GM18511 (cell line): ENCODE data around the gene MTO1.
A peak's percentile ranks its signal among the peaks of the same experiment; 100 is the strongest.
"Not testable (repeated sequence)": the region's sequence is repeated elsewhere in the genome, so short reads cannot be mapped to it uniquely, and the experiment has no call there.

ENCODE experiments used
- ATAC-seq: cut with Tn5 transposase; IDR thresholded peaks from one replicate; pipeline ENCODE4 v1.9.1; 2021; ENCODE audit warnings: mild to moderate bottlenecking, moderate library complexity; ENCODE audit not compliant: unreplicated experiment

Gene MTO1

GRCh38 chr6:73461537-73462350 is at the start of gene MTO1:
Gene MTO1 (plus strand): TSS chr6:73461737. CDS start chr6:73461855, 118 bp downstream.
- peak; percentile 97 for ATAC-seq

GRCh38 chr6:73413102-73413501 is 48.4 kb upstream of the MTO1 start:
- ATAC-seq: no peak

- ATAC-seq: no peak
These were observed 43.3 kb upstream of the MTO1 start for GRCh38 chr6:73418081-73418741.

- ATAC-seq: no peak
These were observed 40.0 kb upstream of the MTO1 start for GRCh38 chr6:73421534-73421933.

GRCh38 chr6:73435236-73435635 is 26.3 kb upstream of the MTO1 start:
- ATAC-seq: no peak

- ATAC-seq: no peak
These were observed 18.0 kb upstream of the MTO1 start for GRCh38 chr6:73443555-73443954.

GRCh38 chr6:73451223-73452106 is 10.1 kb upstream of the MTO1 start:
- ATAC-seq: peak; percentile 65

- ATAC-seq: peak; percentile 74
These were observed 9.5 kb upstream of the MTO1 start, which contains the start of gene CGAS for GRCh38 chr6:73452107-73452461. Gene CGAS (minus strand): TSS chr6:73452297. CDS start chr6:73452181, 116 bp downstream.

GRCh38 chr6:73455865-73456629 is 5.5 kb upstream of the MTO1 start:
- ATAC-seq: no peak

GRCh38 chr6:73459474-73459873 is 2.1 kb upstream of the MTO1 start:
- not testable (repeated sequence) for ATAC-seq

- ATAC-seq: no peak
These were observed 1.5 kb upstream of the MTO1 start for GRCh38 chr6:73460056-73460455.

GRCh38 chr6:73471686-73472290 is 10.3 kb downstream of the MTO1 start:
- ATAC-seq: peak; percentile 93

- ATAC-seq: no peak
These were observed 15.2 kb downstream of the MTO1 start for GRCh38 chr6:73476723-73477122.

GRCh38 chr6:73477407-73477806 is 15.9 kb downstream of the MTO1 start:
- no peak for ATAC-seq

- no peak for ATAC-seq
These were observed 20.4 kb downstream of the MTO1 start for GRCh38 chr6:73481969-73482368.

GRCh38 chr6:73484438-73484837 is 22.9 kb downstream of the MTO1 start:
- no peak for ATAC-seq

GRCh38 chr6:73487473-73487872 is 25.9 kb downstream of the MTO1 start:
- ATAC-seq: no peak

- ATAC-seq: no peak
These were observed 29.8 kb downstream of the MTO1 start for GRCh38 chr6:73491377-73491776.

GRCh38 chr6:73497915-73498314 is 36.4 kb downstream of the MTO1 start:
- ATAC-seq: no peak
